Measurements from ENCODE around the gene LY86. TPM values are rescaled to one million over a fixed set of nuclear protein-coding genes. Genes with fewer than 3 reads are reported as not detected.

Gene LY86
- total and polyA plus RNA-seq, 3 donors from 2014 or later, result 0.87 to 3.5 (median 1.6) TPM

GRCh38 chr6:6635869-6636268, 47.3 kb downstream of the LY86 start:
- Histone ChIP-seq H3K27me3 (no peaks in the 10 kb centered on the region), H3K27ac (no peak overlapping the region), H3K4me1 (no peaks in the 10 kb centered on the region), H3K4me3 (no peak overlapping the region), H3K9me3 (no peaks in the 10 kb centered on the region), H3K36me3 (ENCODE audit: low read depth, missing control alignments) (no peaks in the 10 kb centered on the region)
- intact Hi-C loops (cut with DNase I; ENCODE audit: low total_unique reads), result no loop called here
- no peak for DNase-seq
- TF ChIP-seq, protein P1, sequence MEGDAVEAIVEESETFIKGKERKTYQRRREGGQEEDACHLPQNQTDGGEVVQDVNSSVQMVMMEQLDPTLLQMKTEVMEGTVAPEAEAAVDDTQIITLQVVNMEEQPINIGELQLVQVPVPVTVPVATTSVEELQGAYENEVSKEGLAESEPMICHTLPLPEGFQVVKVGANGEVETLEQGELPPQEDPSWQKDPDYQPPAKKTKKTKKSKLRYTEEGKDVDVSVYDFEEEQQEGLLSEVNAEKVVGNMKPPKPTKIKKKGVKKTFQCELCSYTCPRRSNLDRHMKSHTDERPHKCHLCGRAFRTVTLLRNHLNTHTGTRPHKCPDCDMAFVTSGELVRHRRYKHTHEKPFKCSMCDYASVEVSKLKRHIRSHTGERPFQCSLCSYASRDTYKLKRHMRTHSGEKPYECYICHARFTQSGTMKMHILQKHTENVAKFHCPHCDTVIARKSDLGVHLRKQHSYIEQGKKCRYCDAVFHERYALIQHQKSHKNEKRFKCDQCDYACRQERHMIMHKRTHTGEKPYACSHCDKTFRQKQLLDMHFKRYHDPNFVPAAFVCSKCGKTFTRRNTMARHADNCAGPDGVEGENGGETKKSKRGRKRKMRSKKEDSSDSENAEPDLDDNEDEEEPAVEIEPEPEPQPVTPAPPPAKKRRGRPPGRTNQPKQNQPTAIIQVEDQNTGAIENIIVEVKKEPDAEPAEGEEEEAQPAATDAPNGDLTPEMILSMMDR (IDR thresholded peaks at IDR 0.05), result no peak
- no peak for TF ChIP-seq POLR2A (IDR thresholded peaks at IDR 0.05)
- 93 to 98% methylated on average over 3 of the region's 3 CpGs for WGBS, 2 donors

DNA sequence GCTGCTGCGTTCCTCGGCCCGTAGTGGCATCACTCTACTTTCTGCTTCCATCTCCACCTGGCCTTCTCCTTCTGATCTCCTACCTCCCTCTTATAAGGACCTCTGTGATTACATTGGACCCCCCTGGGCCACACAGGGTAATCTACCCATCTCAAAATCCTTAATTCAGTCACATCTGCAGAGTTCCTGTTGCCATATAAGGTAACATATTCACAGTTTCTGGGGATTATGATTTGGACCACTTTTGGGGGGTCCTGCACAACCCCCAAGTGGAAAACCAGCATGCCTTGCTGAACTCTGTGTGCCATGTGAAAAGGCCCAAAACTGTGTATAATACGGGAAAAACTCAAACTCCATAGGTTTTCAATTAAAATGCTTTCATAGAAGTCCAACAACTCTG, 51.1 kb downstream of the LY86 start:
- H3K4me3 ChIP-seq, result no peak overlapping the region
- WGBS, 2 donors, result 98 to 99% methylated on average over 4 of the region's 4 CpGs
- TF ChIP-seq, protein P1 (IDR thresholded peaks at IDR 0.05), result no peak
- TF ChIP-seq POLR2A (IDR thresholded peaks at IDR 0.05), result no peak
- no peaks in the 10 kb centered on the region for H3K36me3 ChIP-seq (ENCODE audit: low read depth, missing control alignments)
- H3K27me3 ChIP-seq, result no peaks in the 10 kb centered on the region
- no peaks in the 10 kb centered on the region for H3K9me3 ChIP-seq
- intact Hi-C loops (cut with DNase I; ENCODE audit: low total_unique reads), result no loop called here
- no peaks in the 10 kb centered on the region for H3K4me1 ChIP-seq
- DNase-seq, result no peak
- H3K27ac ChIP-seq, result no peak overlapping the region

- Histone ChIP-seq H3K4me1 (no peaks in the 10 kb centered on the region), H3K9me3 (no peaks in the 10 kb centered on the region), H3K27ac (no peak overlapping the region), H3K36me3 (ENCODE audit: low read depth, missing control alignments) (no peaks in the 10 kb centered on the region), H3K4me3 (no peak overlapping the region), H3K27me3 (no peaks in the 10 kb centered on the region)
- TF ChIP-seq, protein P1 (IDR thresholded peaks at IDR 0.05), result no peak
- no peak for TF ChIP-seq POLR2A (IDR thresholded peaks at IDR 0.05)
- no peak for DNase-seq
- 62% methylated on average over 4 of the region's 4 CpGs for WGBS, 2 donors
- intact Hi-C loops (cut with DNase I; ENCODE audit: low total_unique reads), result no loop called here
Observed at GRCh38 chr6:6640926-6641325, 52.4 kb downstream of the LY86 start.

GRCh38 chr6:6643398-6643797, 54.9 kb downstream of the LY86 start:
- H3K4me1 ChIP-seq, result no peaks in the 10 kb centered on the region
- H3K27ac ChIP-seq, result no peak overlapping the region
- no peak overlapping the region for H3K4me3 ChIP-seq
- intact Hi-C loops (cut with DNase I; ENCODE audit: low total_unique reads), result no loop called here
- no peak for DNase-seq
- no peaks in the 10 kb centered on the region for H3K36me3 ChIP-seq (ENCODE audit: low read depth, missing control alignments)
- TF ChIP-seq POLR2A (IDR thresholded peaks at IDR 0.05), result no peak
- TF ChIP-seq, protein P1 (IDR thresholded peaks at IDR 0.05), result no peak
- H3K9me3 ChIP-seq, result no peaks in the 10 kb centered on the region
- 95% methylated on average over 8 of the region's 8 CpGs for WGBS, 2 donors
- no peaks in the 10 kb centered on the region for H3K27me3 ChIP-seq

GRCh38 chr6:6645261-6645917, 56.9 kb downstream of the LY86 start:
- H3K4me3 ChIP-seq, result no peak overlapping the region
- no peaks in the 10 kb centered on the region for H3K9me3 ChIP-seq
- TF ChIP-seq, protein P1 (IDR thresholded peaks at IDR 0.05), result no peak
- TF ChIP-seq POLR2A (IDR thresholded peaks at IDR 0.05), result no peak
- intact Hi-C loops (cut with DNase I; ENCODE audit: low total_unique reads), result no loop called here
- no peaks in the 10 kb centered on the region for H3K4me1 ChIP-seq
- no peak overlapping the region for H3K27ac ChIP-seq
- no peaks in the 10 kb centered on the region for H3K36me3 ChIP-seq (ENCODE audit: low read depth, missing control alignments)
- no peak for DNase-seq
- WGBS, 2 donors, result 80% methylated on average over 3 of the region's 3 CpGs
- H3K27me3 ChIP-seq, result no peaks in the 10 kb centered on the region

Data from testis (tissue), 3 donors.